HepG2 (cell line): Measurements from ENCODE around the gene XRCC5. TPM values are rescaled to one million over a fixed set of nuclear protein-coding genes. Genes with fewer than 3 reads are reported as not detected.

Experiments used
- ATAC-seq: fragments of 200-7000 bp; cut with Tn5 transposase; 3 replicates; pipeline ENCODE4 v1.9.1; 2020; ENCODE audit warnings: mild to moderate bottlenecking, moderate library complexity
- BruUV-seq: library from RNA; stranded (reverse); fragments of 400-500 nt; replicated peaks from 2 replicates; lab custom pipeline; 2021; lab: Mats Ljungman, UMichigan
- CTCF ChIA-PET: fragments of 300-600 bp; formaldehyde crosslinking; extraction: SDS; loops from one replicate; lab custom pipeline; 2021; ENCODE audit warnings: low total read pairs, inconsistent platforms, low intra/inter-chr PET ratio; lab: Yijun Ruan, JAX
- POLR2A ChIA-PET: fragments of 350-600 bp; sonication (Branson Sonifier 250); formaldehyde crosslinking; loops from one replicate; lab custom pipeline; 2020; ENCODE audit warnings: antibody characterized with exemption, inconsistent platforms; lab: Yijun Ruan, JAX
- DNase-seq: peaks from one replicate; pipeline ENCODE4 v3.0.0-alpha.2; 2015; ENCODE audit warnings: low spot score
- FAIRE-seq: peaks from 3 replicates; lab custom pipeline; 2011; peaks lifted over from hg19 to GRCh38; lab: Jason Lieb, UNC
- H2AFZ ChIP-seq: one replicate; pipeline ENCODE4 v1.6.1; 2011; ENCODE audit warnings: low read length, inconsistent platforms
- H3K27ac ChIP-seq: fragments of 300-600 bp; 3 replicates; pipeline ENCODE4 v1.8.0; 2011; ENCODE audit warnings: mixed run types, mild to moderate bottlenecking, mixed read lengths, low read length, inconsistent platforms; ENCODE audit not compliant: insufficient read depth; ENCODE audit errors: extremely low read length
- H3K27me3 ChIP-seq, 2 experiments: fragments of 200-600 bp in 1 of 2; 2 replicates in 1 of 2; 3 replicates in 1 of 2; pipeline versions ENCODE4 v1.6.0 to v1.8.0; 2011; ENCODE audit warnings: low read length in 2 of 2, mild to moderate bottlenecking in 2 of 2, moderate library complexity in 2 of 2, inconsistent platforms in 1 of 2; ENCODE audit not compliant: insufficient read depth in 2 of 2, control insufficient read depth in 1 of 2
- H3K36me3 ChIP-seq, 2 experiments: fragments of 200-600 bp in 1 of 2; replicated peaks in 1 of 2; 2 replicates in 1 of 2; 3 replicates in 1 of 2; pipeline versions ENCODE4 v1.5.1 to v1.8.0; 2011; ENCODE audit warnings: low read length in 2 of 2, inconsistent platforms in 1 of 2; ENCODE audit not compliant: insufficient read depth in 2 of 2, control insufficient read depth in 1 of 2
- H3K4me1 ChIP-seq: 2 replicates; pipeline ENCODE4 v1.5.1; 2012; ENCODE audit warnings: low read length, inconsistent platforms; ENCODE audit not compliant: insufficient read depth
- H3K4me2 ChIP-seq: 2 replicates; pipeline ENCODE4 v1.6.0; 2011; ENCODE audit warnings: low read depth, low read length, inconsistent platforms
- H3K4me3 ChIP-seq, 3 experiments: fragments of 200-600 bp in 1 of 3; sonication (generic), shearing (Covaris generic) in 1 of 3; replicated peaks in 1 of 3; 2 replicates each; pipeline ENCODE4 v1.5.1; 2011 to 2016; ENCODE audit warnings: low read length in 3 of 3, inconsistent platforms in 2 of 3, low read depth in 2 of 3, mild to moderate bottlenecking in 2 of 3, control low read depth in 1 of 3, mixed read lengths in 1 of 3; ENCODE audit not compliant: insufficient read depth in 1 of 3
- H3K79me2 ChIP-seq: one replicate; pipeline ENCODE4 v1.6.1; 2011; ENCODE audit warnings: low read length, inconsistent platforms; ENCODE audit not compliant: insufficient read depth
- H3K9ac ChIP-seq: 2 replicates; pipeline ENCODE4 v1.6.0; 2011; ENCODE audit warnings: mild to moderate bottlenecking, low read depth, low read length, inconsistent platforms; ENCODE audit not compliant: insufficient read depth
- H3K9me3 ChIP-seq: 2 replicates; pipeline ENCODE4 v1.5.1; 2012; ENCODE audit warnings: mild to moderate bottlenecking, low read length
- H4K20me1 ChIP-seq: 2 replicates; pipeline ENCODE4 v1.6.0; 2011; ENCODE audit warnings: inconsistent platforms, mild to moderate bottlenecking, low read length, moderate library complexity; ENCODE audit not compliant: insufficient read depth
- BORCS8-MEF2B ChIP-seq: sonication (generic); formaldehyde crosslinking; IDR thresholded peaks from 2 replicates; pipeline ENCODE4 v1.8.0; 2022; ENCODE audit warnings: mild to moderate bottlenecking, missing genetic modification reagents
- MAFF ChIP-seq: IDR thresholded peaks from 2 replicates; pipeline ENCODE4 v1.6.1; 2011; ENCODE audit warnings: low read depth, low read length, improper control_type of control experiment
- MTA1 ChIP-seq: sonication (generic); formaldehyde crosslinking; IDR thresholded peaks from 2 replicates; pipeline ENCODE4 v1.4.0; 2020; ENCODE audit warnings: missing genetic modification reagents, mild to moderate bottlenecking, borderline replicate concordance
- TAF15 ChIP-seq: fragments of 200-400 bp; formaldehyde crosslinking; IDR thresholded peaks from one replicate; pipeline ENCODE4 v1.6.1; 2018; ENCODE audit warnings: mild to moderate bottlenecking, low read depth, low read length; ENCODE audit not compliant: poor library complexity, severe bottlenecking
- ZNF224 ChIP-seq: sonication (generic); formaldehyde crosslinking; IDR thresholded peaks from 2 replicates; pipeline ENCODE4 v1.5.0; 2020; ENCODE audit warnings: mild to moderate bottlenecking, missing genetic modification reagents
- ZNF557 ChIP-seq: sonication (generic); formaldehyde crosslinking; IDR thresholded peaks from 2 replicates; pipeline ENCODE4 v1.4.0; 2020; ENCODE audit warnings: missing genetic modification reagents
- ZNF678 ChIP-seq: sonication (generic); formaldehyde crosslinking; IDR thresholded peaks from 2 replicates; pipeline ENCODE4 v1.4.0; 2020; ENCODE audit warnings: mild to moderate bottlenecking, missing genetic modification reagents
- WGBS: methylation state at CpG from one replicate; pipeline ENCODE4 v1.1.6; 2017; ENCODE audit warnings: low lambda C conversion rate; 5-methylcytosine and 5-hydroxymethylcytosine counted together
- in situ Hi-C: cut with HindIII; loops from 2 replicates; pipeline ENCODE4 v1.10.0; 2017; ENCODE audit warnings: low pct_unique_long_range_greater_than_20kb; ENCODE audit not compliant: extremely low pct_ligation_motif_present
- intact Hi-C: fragments of 100-400 bp; cut with micrococcal nuclease; formaldehyde crosslinking; loops from one replicate; pipeline ENCODE4 v1.10.0; 2022; ENCODE audit not compliant: unreplicated experiment
- polyA plus RNA-seq, 8 experiments: library from polyadenylated mRNA; depleted of rRNA in 3 of 8; stranded (reverse) in 7 of 8; unstranded in 1 of 8; fragments of >200 nt; fragmentation: Illumina TruSeq in 4 of 8; extraction: Trizol in 4 of 8; gene quantifications; 2 replicates each; pipeline versions ENCODE4 v1.2.1 to v1.2.3, GENCODE V29; 2011 to 2016; ENCODE audit warnings: low read depth in 4 of 8, missing spikeins in 1 of 8, mixed read lengths in 1 of 8; ENCODE audit not compliant: insufficient read depth in 1 of 8
- total RNA-seq, 5 experiments: library from RNA; depleted of rRNA; stranded (reverse); fragments of >200 nt; fragmentation: Illumina TruSeq; extraction: Trizol; gene quantifications; 2 replicates each; pipeline ENCODE4 v1.2.3, GENCODE V29; 2016; ENCODE audit warnings: low read depth in 1 of 5
- TF ChIP-seq, protein P1 (sequence below): sonication (generic); formaldehyde crosslinking; IDR thresholded peaks from 2 replicates; pipeline ENCODE4 v1.4.0; 2020; ENCODE audit warnings: missing genetic modification reagents, borderline replicate concordance
- TF ChIP-seq, protein P2 (sequence below): sonication (generic); formaldehyde crosslinking; IDR thresholded peaks from 2 replicates; pipeline ENCODE4 v1.4.0; 2020; ENCODE audit warnings: missing genetic modification reagents

XRCC5 gene
- total and polyA plus RNA-seq, 2 of the 13 experiments (the other 11 are each of a cell fraction or from before 2014, with no cell fraction given), result 264 to 454 TPM

DNA sequence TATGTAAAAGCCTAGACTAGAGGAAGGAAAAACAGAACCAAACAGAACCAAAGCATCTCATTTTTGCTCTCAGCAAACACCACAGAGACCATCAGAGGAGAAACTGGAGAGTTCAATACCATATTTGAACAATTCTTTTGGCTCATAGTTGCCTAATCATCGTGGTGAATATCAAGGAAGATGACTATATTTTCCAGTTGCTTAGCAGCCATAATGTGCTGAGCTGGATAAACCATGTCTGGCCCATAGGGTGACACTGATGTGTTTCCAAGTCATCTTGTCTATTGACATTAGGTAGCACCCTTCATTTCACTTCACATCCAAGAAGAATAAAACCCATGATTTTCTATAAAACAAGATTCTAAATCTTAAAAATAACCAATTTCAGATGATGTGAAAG lies 5.9 kb upstream of the XRCC5 start:
- ChIA-PET CTCF (no interaction called here), POLR2A (interaction anchor here (1.8 kb wide), 1 partner anchor 22 kb away, joined by 7 read pairs; the partner anchor contains the start of genes PECR and TMEM169)
- no peak for ATAC-seq
- Histone ChIP-seq H3K79me2 (no peaks in the 10 kb centered on the region), H4K20me1 (no peaks in the 10 kb centered on the region), H3K36me3 (peaks cover 0 to 4% of the 10 kb centered on the region in 2 experiments; a peak in 1 of 5 replicates), H3K4me2 (no peak overlapping the region), H3K4me1 (peaks cover 31% of the 10 kb centered on the region), H3K9ac (no peak overlapping the region), H3K9me3 (no peaks in the 10 kb centered on the region), H2AFZ (no peak overlapping the region), H3K27me3 (no peaks in the 10 kb centered on the region), H3K4me3 (no peak overlapping the region), H3K27ac (no peak overlapping the region)
- FAIRE-seq, result no peak
- TF ChIP-seq MAFF (0 out of 2 replicates have a peak, but pooled peaks have one; percentile 11), TAF15 (no peak)
- in situ Hi-C loops, result no loop called here
- intact Hi-C loops, result no loop called here
- no TSS peak for BruUV-seq
- WGBS, result 35% methylated on average over 1 of the region's 1 CpG
- no peak for DNase-seq

DNA sequence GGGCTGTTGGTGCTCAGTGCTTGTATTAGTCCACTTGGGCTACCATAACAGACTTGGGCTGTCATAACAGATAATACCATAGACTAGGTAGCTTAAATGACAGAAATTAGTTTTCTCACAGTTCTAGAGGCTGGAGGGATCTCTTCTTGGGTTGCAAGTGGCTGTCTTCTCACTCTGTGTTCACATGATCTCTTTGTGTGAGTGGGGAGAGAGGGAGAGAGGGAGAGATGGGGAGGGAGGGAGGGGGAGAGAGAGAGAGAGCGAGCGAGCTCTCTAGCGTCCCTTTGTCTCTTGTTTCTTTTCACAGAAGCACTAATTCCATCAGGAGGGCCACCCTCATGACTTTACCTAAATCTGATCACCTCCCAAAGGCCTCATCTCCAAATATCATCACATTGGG lies 4.5 kb upstream of the XRCC5 start:
- Histone ChIP-seq H3K27me3 (no peaks in the 10 kb centered on the region; a peak in 1 of 5 replicates), H3K27ac (no peak overlapping the region), H2AFZ (peak overlapping the region; percentile 9), H3K9me3 (no peaks in the 10 kb centered on the region), H3K4me3 (no peak overlapping the region), H3K4me1 (peaks cover 30% of the 10 kb centered on the region), H3K79me2 (peaks cover 5% of the 10 kb centered on the region), H4K20me1 (no peaks in the 10 kb centered on the region), H3K36me3 (peaks cover 0 to 4% of the 10 kb centered on the region in 2 experiments; a peak in 1 of 5 replicates), H3K9ac (no peak overlapping the region), H3K4me2 (peak overlapping the region; percentile 14; the same call in 1 of the 2 replicates)
- BruUV-seq, result no TSS peak
- FAIRE-seq (no peak), DNase-seq (no peak), ATAC-seq (no peak)
- WGBS, result 70% methylated on average over 3 of the region's 3 CpGs
- intact Hi-C loops (loop anchor here (1.0 to 2.0 kb wide), 2 partner anchors 20 to 40 kb away; no protein-coding TSS in a partner anchor), in situ Hi-C loops (no loop called here)
- ChIA-PET POLR2A (interaction anchor here (1.5 to 1.8 kb wide), 2 partner anchors 10 to 23 kb away, joined by 6 to 7 read pairs; partner anchors contain the start of genes PECR and TMEM169), CTCF (interaction anchor here (0.7 to 1.7 kb wide), 2 partner anchors 41 to 71 kb away, joined by 3 to 5 read pairs; no protein-coding TSS in a partner anchor)
- TF ChIP-seq ZNF678 (CRISPR knock-in tag) (no peak), ZNF557 (no peak), BORCS8-MEF2B (no peak), MTA1 (no peak), ZNF224 (no peak)
- TF ChIP-seq, protein P1, sequence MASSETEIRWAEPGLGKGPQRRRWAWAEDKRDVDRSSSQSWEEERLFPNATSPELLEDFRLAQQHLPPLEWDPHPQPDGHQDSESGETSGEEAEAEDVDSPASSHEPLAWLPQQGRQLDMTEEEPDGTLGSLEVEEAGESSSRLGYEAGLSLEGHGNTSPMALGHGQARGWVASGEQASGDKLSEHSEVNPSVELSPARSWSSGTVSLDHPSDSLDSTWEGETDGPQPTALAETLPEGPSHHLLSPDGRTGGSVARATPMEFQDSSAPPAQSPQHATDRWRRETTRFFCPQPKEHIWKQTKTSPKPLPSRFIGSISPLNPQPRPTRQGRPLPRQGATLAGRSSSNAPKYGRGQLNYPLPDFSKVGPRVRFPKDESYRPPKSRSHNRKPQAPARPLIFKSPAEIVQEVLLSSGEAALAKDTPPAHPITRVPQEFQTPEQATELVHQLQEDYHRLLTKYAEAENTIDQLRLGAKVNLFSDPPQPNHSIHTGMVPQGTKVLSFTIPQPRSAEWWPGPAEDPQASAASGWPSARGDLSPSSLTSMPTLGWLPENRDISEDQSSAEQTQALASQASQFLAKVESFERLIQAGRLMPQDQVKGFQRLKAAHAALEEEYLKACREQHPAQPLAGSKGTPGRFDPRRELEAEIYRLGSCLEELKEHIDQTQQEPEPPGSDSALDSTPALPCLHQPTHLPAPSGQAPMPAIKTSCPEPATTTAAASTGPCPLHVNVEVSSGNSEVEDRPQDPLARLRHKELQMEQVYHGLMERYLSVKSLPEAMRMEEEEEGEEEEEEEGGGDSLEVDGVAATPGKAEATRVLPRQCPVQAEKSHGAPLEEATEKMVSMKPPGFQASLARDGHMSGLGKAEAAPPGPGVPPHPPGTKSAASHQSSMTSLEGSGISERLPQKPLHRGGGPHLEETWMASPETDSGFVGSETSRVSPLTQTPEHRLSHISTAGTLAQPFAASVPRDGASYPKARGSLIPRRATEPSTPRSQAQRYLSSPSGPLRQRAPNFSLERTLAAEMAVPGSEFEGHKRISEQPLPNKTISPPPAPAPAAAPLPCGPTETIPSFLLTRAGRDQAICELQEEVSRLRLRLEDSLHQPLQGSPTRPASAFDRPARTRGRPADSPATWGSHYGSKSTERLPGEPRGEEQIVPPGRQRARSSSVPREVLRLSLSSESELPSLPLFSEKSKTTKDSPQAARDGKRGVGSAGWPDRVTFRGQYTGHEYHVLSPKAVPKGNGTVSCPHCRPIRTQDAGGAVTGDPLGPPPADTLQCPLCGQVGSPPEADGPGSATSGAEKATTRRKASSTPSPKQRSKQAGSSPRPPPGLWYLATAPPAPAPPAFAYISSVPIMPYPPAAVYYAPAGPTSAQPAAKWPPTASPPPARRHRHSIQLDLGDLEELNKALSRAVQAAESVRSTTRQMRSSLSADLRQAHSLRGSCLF (CRISPR knock-in tag), result no peak
- TF ChIP-seq, protein P2, sequence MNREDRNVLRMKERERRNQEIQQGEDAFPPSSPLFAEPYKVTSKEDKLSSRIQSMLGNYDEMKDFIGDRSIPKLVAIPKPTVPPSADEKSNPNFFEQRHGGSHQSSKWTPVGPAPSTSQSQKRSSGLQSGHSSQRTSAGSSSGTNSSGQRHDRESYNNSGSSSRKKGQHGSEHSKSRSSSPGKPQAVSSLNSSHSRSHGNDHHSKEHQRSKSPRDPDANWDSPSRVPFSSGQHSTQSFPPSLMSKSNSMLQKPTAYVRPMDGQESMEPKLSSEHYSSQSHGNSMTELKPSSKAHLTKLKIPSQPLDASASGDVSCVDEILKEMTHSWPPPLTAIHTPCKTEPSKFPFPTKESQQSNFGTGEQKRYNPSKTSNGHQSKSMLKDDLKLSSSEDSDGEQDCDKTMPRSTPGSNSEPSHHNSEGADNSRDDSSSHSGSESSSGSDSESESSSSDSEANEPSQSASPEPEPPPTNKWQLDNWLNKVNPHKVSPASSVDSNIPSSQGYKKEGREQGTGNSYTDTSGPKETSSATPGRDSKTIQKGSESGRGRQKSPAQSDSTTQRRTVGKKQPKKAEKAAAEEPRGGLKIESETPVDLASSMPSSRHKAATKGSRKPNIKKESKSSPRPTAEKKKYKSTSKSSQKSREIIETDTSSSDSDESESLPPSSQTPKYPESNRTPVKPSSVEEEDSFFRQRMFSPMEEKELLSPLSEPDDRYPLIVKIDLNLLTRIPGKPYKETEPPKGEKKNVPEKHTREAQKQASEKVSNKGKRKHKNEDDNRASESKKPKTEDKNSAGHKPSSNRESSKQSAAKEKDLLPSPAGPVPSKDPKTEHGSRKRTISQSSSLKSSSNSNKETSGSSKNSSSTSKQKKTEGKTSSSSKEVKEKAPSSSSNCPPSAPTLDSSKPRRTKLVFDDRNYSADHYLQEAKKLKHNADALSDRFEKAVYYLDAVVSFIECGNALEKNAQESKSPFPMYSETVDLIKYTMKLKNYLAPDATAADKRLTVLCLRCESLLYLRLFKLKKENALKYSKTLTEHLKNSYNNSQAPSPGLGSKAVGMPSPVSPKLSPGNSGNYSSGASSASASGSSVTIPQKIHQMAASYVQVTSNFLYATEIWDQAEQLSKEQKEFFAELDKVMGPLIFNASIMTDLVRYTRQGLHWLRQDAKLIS (CRISPR knock-in tag), result no peak
